ENCODE results near the gene TMCO6. TPM values are rescaled to one million over a fixed set of nuclear protein-coding genes. Genes with fewer than 3 reads are reported as not detected.
A peak's percentile ranks its signal among the peaks of the same experiment; 100 is the strongest.

Gene TMCO6
- total and polyA plus RNA-seq, 2 donors from 2014 or later, result 7.6 to 19.0 TPM

- Histone ChIP-seq H3K9ac (ENCODE audit: low read length in 3 of 3) (no peak overlapping the region), H3K4me3 (ENCODE audit: low read length in 3 of 3) (no peak overlapping the region), H3K27me3 (ENCODE audit: control insufficient read depth, insufficient read depth, low read length) (no peaks in the 10 kb centered on the region), H3K9me3 (ENCODE audit: control insufficient read depth in 2 of 3, insufficient read depth in 1 of 3, low read length in 3 of 3) (no peaks in the 10 kb centered on the region), H3K4me1 (ENCODE audit: control insufficient read depth in 2 of 3, insufficient read depth in 2 of 3, low read depth in 1 of 3, low read length in 3 of 3) (no peaks in the 10 kb centered on the region), H3K36me3 (ENCODE audit: control insufficient read depth in 2 of 3, insufficient read depth in 3 of 3, low read length in 3 of 3) (peaks cover 7 to 43% (median 27%) of the 10 kb centered on the region in 3 donors), H3K27ac (ENCODE audit: low read depth in 2 of 2, low read length in 2 of 2) (no peak overlapping the region)
- FAIRE-seq (no peak), DNase-seq (no peak)
- intact Hi-C loops (cut with DNase I), result no loop called here
- TF ChIP-seq CTCF (IDR thresholded peaks at IDR 0.05; ENCODE audit: borderline replicate concordance, extremely low read depth, insufficient read depth), result no peak
Measured at GRCh38 chr5:140674629-140675028, 35.4 kb downstream of the TMCO6 start.

GRCh38 chr5:140677947-140678346 lies 38.7 kb downstream of the TMCO6 start:
- FAIRE-seq, result no peak
- peaks cover 7 to 49% (median 33%) of the 10 kb centered on the region in 3 donors for H3K36me3 ChIP-seq (ENCODE audit: control insufficient read depth in 2 of 3, insufficient read depth in 3 of 3, low read length in 3 of 3)

GRCh38 chr5:140678993-140679392 lies 39.7 kb downstream of the TMCO6 start:
- TF ChIP-seq CTCF (IDR thresholded peaks at IDR 0.05; ENCODE audit: borderline replicate concordance, extremely low read depth, insufficient read depth), result no peak
- Histone ChIP-seq H3K36me3 (ENCODE audit: control insufficient read depth in 2 of 3, insufficient read depth in 3 of 3, low read length in 3 of 3) (peaks cover 7 to 49% (median 33%) of the 10 kb centered on the region in 3 donors), H3K27ac (ENCODE audit: low read depth in 2 of 2, low read length in 2 of 2) (no peak overlapping the region), H3K9ac (ENCODE audit: low read length in 3 of 3) (no peak overlapping the region), H3K27me3 (ENCODE audit: control insufficient read depth, insufficient read depth, low read length) (no peaks in the 10 kb centered on the region), H3K4me3 (ENCODE audit: low read length in 3 of 3) (no peak overlapping the region), H3K4me1 (ENCODE audit: control insufficient read depth in 2 of 3, insufficient read depth in 2 of 3, low read depth in 1 of 3, low read length in 3 of 3) (no peaks in the 10 kb centered on the region), H3K9me3 (ENCODE audit: control insufficient read depth in 2 of 3, insufficient read depth in 1 of 3, low read length in 3 of 3) (no peaks in the 10 kb centered on the region)
- intact Hi-C loops (cut with DNase I), result no loop called here
- FAIRE-seq, result no peak
- DNase-seq, result no peak

More at GRCh38 chr5:140677947-140678346, 38.7 kb downstream of the TMCO6 start:
- H3K4me1 ChIP-seq (ENCODE audit: control insufficient read depth in 2 of 3, insufficient read depth in 2 of 3, low read depth in 1 of 3, low read length in 3 of 3), result no peaks in the 10 kb centered on the region
- no peak overlapping the region for H3K9ac ChIP-seq (ENCODE audit: low read length in 3 of 3)
- H3K4me3 ChIP-seq (ENCODE audit: low read length in 3 of 3), result no peak overlapping the region
- no peaks in the 10 kb centered on the region for H3K27me3 ChIP-seq (ENCODE audit: control insufficient read depth, insufficient read depth, low read length)
- no peaks in the 10 kb centered on the region for H3K9me3 ChIP-seq (ENCODE audit: control insufficient read depth in 2 of 3, insufficient read depth in 1 of 3, low read length in 3 of 3)
- no peak for DNase-seq
- no peak for TF ChIP-seq CTCF (IDR thresholded peaks at IDR 0.05; ENCODE audit: borderline replicate concordance, extremely low read depth, insufficient read depth)
- H3K27ac ChIP-seq (ENCODE audit: low read depth in 2 of 2, low read length in 2 of 2), result no peak overlapping the region
- intact Hi-C loops (cut with DNase I), result no loop called here

GRCh38 chr5:140690376-140690932 lies 51.2 kb downstream of the TMCO6 start:
- Histone ChIP-seq H3K4me1 (ENCODE audit: control insufficient read depth in 2 of 3, insufficient read depth in 2 of 3, low read depth in 1 of 3, low read length in 3 of 3) (peaks cover 3 to 12% (median 10%) of the 10 kb centered on the region in 3 donors), H3K4me3 (ENCODE audit: low read length in 3 of 3) (peak overlapping the region; percentile 76 to 98 (median 88)), H3K9ac (ENCODE audit: low read length in 3 of 3) (peak overlapping the region; percentile 44 to 93 (median 66)), H3K27ac (ENCODE audit: low read depth in 2 of 2, low read length in 2 of 2) (no peak overlapping the region), H3K27me3 (ENCODE audit: control insufficient read depth, insufficient read depth, low read length) (no peaks in the 10 kb centered on the region), H3K9me3 (ENCODE audit: control insufficient read depth in 2 of 3, insufficient read depth in 1 of 3, low read length in 3 of 3) (no peaks in the 10 kb centered on the region), H3K36me3 (ENCODE audit: control insufficient read depth in 2 of 3, insufficient read depth in 3 of 3, low read length in 3 of 3) (peaks cover 7 to 16% (median 13%) of the 10 kb centered on the region in 3 donors)
- no peak for DNase-seq
- intact Hi-C loops (cut with DNase I), result no loop called here
- no peak for TF ChIP-seq CTCF (IDR thresholded peaks at IDR 0.05; ENCODE audit: borderline replicate concordance, extremely low read depth, insufficient read depth)
- no peak for FAIRE-seq

Data from kidney (tissue), 14 donors.